HCT116 (cell line): Measurements from ENCODE around the gene STARD3. TPM values are rescaled to one million over a fixed set of nuclear protein-coding genes. Genes with fewer than 3 reads are reported as not detected.

Experiments used
- ATAC-seq: fragments of 200-7000 bp; cut with Tn5 transposase; 2 replicates; pipeline ENCODE4 v1.9.1; 2020; ENCODE audit warnings: mild to moderate bottlenecking, moderate library complexity
- BruUV-seq: library from RNA; stranded (reverse); fragments of 400-500 nt; replicated peaks from 2 replicates; lab custom pipeline; 2021; lab: Mats Ljungman, UMichigan
- CTCF ChIA-PET: fragments of 300-600 bp; sonication (Branson Sonifier 250); formaldehyde crosslinking; loops from one replicate; lab custom pipeline; 2021; ENCODE audit warnings: antibody characterized with exemption; lab: Charles Lee
- POLR2A ChIA-PET: fragments of 300-600, 350-600 bp; sonication (Branson Sonifier 250); formaldehyde crosslinking; loops from one replicate; lab custom pipeline; 2021; ENCODE audit warnings: antibody characterized with exemption; lab: Charles Lee
- RAD21 ChIA-PET, 2 experiments: fragments of 300-600 bp; sonication (Branson Sonifier 250); formaldehyde crosslinking; loops; one replicate each; lab custom pipeline; 2023; ENCODE audit warnings: low total read pairs in 2 of 2; ENCODE audit not compliant: uncharacterized antibody in 2 of 2, unreplicated experiment in 2 of 2, low non-redundant PET in 1 of 2; lab: Charles Lee
- DNase-seq: peaks from one replicate; pipeline ENCODE4 v3.0.0-alpha.2; 2010; ENCODE audit warnings: low read depth, low spot score
- H2AFZ ChIP-seq: fragments of 200-600 bp; shearing (Covaris generic), sonication (generic); 2 replicates; pipeline ENCODE4 v1.6.1; 2017; ENCODE audit warnings: low read depth, mixed run types, mixed read lengths, antibody characterized with exemption, low read length; ENCODE audit not compliant: poor library complexity, severe bottlenecking
- H3K27ac ChIP-seq: 2 replicates; pipeline ENCODE4 v1.5.1; 2012; ENCODE audit warnings: low read depth, low read length
- H3K27me3 ChIP-seq: fragments of 200-600 bp; sonication (generic); 2 replicates; pipeline ENCODE4 v1.6.1; 2016; ENCODE audit warnings: mixed run types, low read length, mixed read lengths; ENCODE audit not compliant: insufficient read depth
- H3K36me3 ChIP-seq, 2 experiments: fragments of 200-500 bp in 1 of 2; fragments of 200-600 bp in 1 of 2; sonication (Bioruptor generic) in 1 of 2; sonication (generic) in 1 of 2; 2 replicates each; pipeline versions ENCODE4 v1.5.1 to v1.6.1; 2014 to 2016; ENCODE audit warnings: low read length in 2 of 2, inconsistent platforms in 1 of 2, mixed read lengths in 1 of 2, mixed run types in 1 of 2; ENCODE audit not compliant: insufficient read depth in 2 of 2, control insufficient read depth in 1 of 2
- H3K4me1 ChIP-seq, 2 experiments: fragments of 200-600 bp in 1 of 2; sonication (generic) in 1 of 2; 2 replicates each; pipeline versions ENCODE4 v1.5.1 to v1.6.1; 2012 to 2017; ENCODE audit warnings: low read length in 2 of 2, inconsistent platforms in 1 of 2, mild to moderate bottlenecking in 1 of 2, mixed read lengths in 1 of 2, mixed run types in 1 of 2, moderate library complexity in 1 of 2; ENCODE audit not compliant: insufficient read depth in 2 of 2, control insufficient read depth in 1 of 2
- H3K4me2 ChIP-seq: fragments of 200-600 bp; sonication (generic); 2 replicates; pipeline ENCODE4 v1.6.1; 2017; ENCODE audit warnings: mixed run types, low read length, mixed read lengths
- H3K4me3 ChIP-seq, 2 experiments: fragments of 200-600 bp in 1 of 2; sonication (generic) in 1 of 2; replicated peaks in 1 of 2; 2 replicates each; pipeline ENCODE4 v1.5.1; 2011 to 2016; ENCODE audit warnings: low read length in 2 of 2, control low read depth in 1 of 2, low read depth in 1 of 2, mild to moderate bottlenecking in 1 of 2, mixed read lengths in 1 of 2, mixed run types in 1 of 2
- H3K79me2 ChIP-seq: fragments of 200-600 bp; sonication (generic); 2 replicates; pipeline ENCODE4 v1.6.1; 2017; ENCODE audit warnings: mild to moderate bottlenecking, mixed run types, low read length, moderate library complexity, mixed read lengths; ENCODE audit not compliant: insufficient read depth
- H3K9ac ChIP-seq: fragments of 200-600 bp; sonication (generic); 2 replicates; pipeline ENCODE4 v1.6.1; 2016; ENCODE audit warnings: low read length, mixed read lengths
- H3K9me2 ChIP-seq: fragments of 200-600 bp; sonication (generic), shearing (Covaris generic); 2 replicates; pipeline ENCODE4 v1.6.1; 2017; ENCODE audit warnings: mixed run types, mild to moderate bottlenecking, moderate library complexity; ENCODE audit not compliant: insufficient read depth
- H3K9me3 ChIP-seq, 2 experiments: fragments of 200-500 bp in 1 of 2; fragments of 200-600 bp in 1 of 2; sonication (Bioruptor generic) in 1 of 2; sonication (generic) in 1 of 2; 2 replicates each; pipeline ENCODE4 v1.6.1; 2014 to 2017; ENCODE audit warnings: low read length in 2 of 2, mixed read lengths in 2 of 2, inconsistent platforms in 1 of 2, low read depth in 1 of 2, mild to moderate bottlenecking in 1 of 2, mixed run types in 1 of 2, moderate library complexity in 1 of 2; ENCODE audit not compliant: control insufficient read depth in 1 of 2, insufficient read depth in 1 of 2
- H4K20me1 ChIP-seq: fragments of 200-600 bp; sonication (generic), shearing (Covaris generic); 2 replicates; pipeline ENCODE4 v1.6.1; 2017; ENCODE audit warnings: mixed run types, mild to moderate bottlenecking, moderate library complexity; ENCODE audit not compliant: insufficient read depth
- CBX3 ChIP-seq: IDR thresholded peaks from 2 replicates; pipeline ENCODE4 v1.6.1; 2012; ENCODE audit warnings: low read depth
- EGR1 ChIP-seq: IDR thresholded peaks from 2 replicates; pipeline ENCODE4 v1.6.1; 2012; ENCODE audit warnings: low read depth
- ELF1 ChIP-seq: IDR thresholded peaks from 2 replicates; pipeline ENCODE4 v1.6.1; 2012; ENCODE audit warnings: low read depth, borderline replicate concordance
- EZH2phosphoT487 ChIP-seq: fragments of 200-600 bp; IDR thresholded peaks from 2 replicates; pipeline ENCODE4 v1.6.1; 2018; ENCODE audit warnings: antibody characterized with exemption, borderline replicate concordance
- FOSL1 ChIP-seq: IDR thresholded peaks from 2 replicates; pipeline ENCODE4 v1.6.1; 2012; ENCODE audit warnings: low read depth
- JUND ChIP-seq: IDR thresholded peaks from 2 replicates; pipeline ENCODE4 v1.6.1; 2012
- POLR2A ChIP-seq: IDR thresholded peaks from 2 replicates; pipeline ENCODE4 v1.7.0; 2011; ENCODE audit warnings: borderline replicate concordance; ENCODE audit not compliant: insufficient read depth, insufficient read length; ENCODE audit errors: extremely low read depth
- RAD21 ChIP-seq: IDR thresholded peaks from 2 replicates; pipeline ENCODE4 v1.6.1; 2012; ENCODE audit warnings: low read depth, mild to moderate bottlenecking
- SIN3A ChIP-seq: IDR thresholded peaks from 2 replicates; pipeline ENCODE4 v1.6.1; 2012; ENCODE audit warnings: low read depth
- SRF ChIP-seq: IDR thresholded peaks from 2 replicates; pipeline ENCODE4 v1.6.1; 2012; ENCODE audit warnings: low read depth
- TCF7L2 ChIP-seq: IDR thresholded peaks from 2 replicates; pipeline ENCODE4 v1.7.0; 2011; ENCODE audit warnings: borderline replicate concordance, inconsistent platforms; ENCODE audit not compliant: insufficient read depth, insufficient read length; ENCODE audit errors: extremely low read depth
- ZNF274 ChIP-seq: fragments of 200-500 bp; sonication (Bioruptor generic); IDR thresholded peaks from 2 replicates; pipeline ENCODE4 v1.6.1; 2014; ENCODE audit warnings: mild to moderate bottlenecking, low read depth, low read length, inconsistent platforms
- intact Hi-C: fragments of 100-400 bp; cut with micrococcal nuclease; formaldehyde crosslinking; loops from 2 replicates; pipeline ENCODE4 v1.10.0; 2022
- total RNA-seq: library from RNA; stranded (reverse); gene quantifications from one replicate; pipeline ENCODE4 v1.2.1, GENCODE V29; 2021; ENCODE audit not compliant: unreplicated experiment
- TF ChIP-seq, protein P1 (sequence below), 3 experiments: fragments of 200-600 bp in 1 of 3; sonication (generic) in 1 of 3; IDR thresholded peaks in 2 of 3; conservative IDR thresholded peaks in 1 of 3; 2 replicates each; pipeline ENCODE4 v1.5.1; 2012 to 2017; ENCODE audit warnings: low read depth in 2 of 3, low read length in 2 of 3, antibody characterized with exemption in 1 of 3, borderline replicate concordance in 1 of 3, control low read depth in 1 of 3, mild to moderate bottlenecking in 1 of 3, mixed read lengths in 1 of 3, mixed run types in 1 of 3, moderate library complexity in 1 of 3; ENCODE audit not compliant: insufficient read depth in 1 of 3
- TF ChIP-seq, protein P2 (sequence below): IDR thresholded peaks from 2 replicates; pipeline ENCODE4 v1.6.1; 2011; ENCODE audit warnings: mild to moderate bottlenecking, low read length, moderate library complexity; ENCODE audit not compliant: insufficient replicate concordance; ENCODE audit errors: extremely low read depth
- TF ChIP-seq, protein P3 (sequence below): IDR thresholded peaks from 2 replicates; pipeline ENCODE4 v1.6.1; 2012; ENCODE audit warnings: low read depth
- TF ChIP-seq, protein P4 (sequence below): IDR thresholded peaks from 2 replicates; pipeline ENCODE4 v1.6.1; 2012
- TF ChIP-seq, protein P5 (sequence below): IDR thresholded peaks from 2 replicates; pipeline ENCODE4 v1.6.1; 2012

Gene STARD3
- total RNA-seq, 1 experiment from 2014 or later: 73.9 TPM

DNA sequence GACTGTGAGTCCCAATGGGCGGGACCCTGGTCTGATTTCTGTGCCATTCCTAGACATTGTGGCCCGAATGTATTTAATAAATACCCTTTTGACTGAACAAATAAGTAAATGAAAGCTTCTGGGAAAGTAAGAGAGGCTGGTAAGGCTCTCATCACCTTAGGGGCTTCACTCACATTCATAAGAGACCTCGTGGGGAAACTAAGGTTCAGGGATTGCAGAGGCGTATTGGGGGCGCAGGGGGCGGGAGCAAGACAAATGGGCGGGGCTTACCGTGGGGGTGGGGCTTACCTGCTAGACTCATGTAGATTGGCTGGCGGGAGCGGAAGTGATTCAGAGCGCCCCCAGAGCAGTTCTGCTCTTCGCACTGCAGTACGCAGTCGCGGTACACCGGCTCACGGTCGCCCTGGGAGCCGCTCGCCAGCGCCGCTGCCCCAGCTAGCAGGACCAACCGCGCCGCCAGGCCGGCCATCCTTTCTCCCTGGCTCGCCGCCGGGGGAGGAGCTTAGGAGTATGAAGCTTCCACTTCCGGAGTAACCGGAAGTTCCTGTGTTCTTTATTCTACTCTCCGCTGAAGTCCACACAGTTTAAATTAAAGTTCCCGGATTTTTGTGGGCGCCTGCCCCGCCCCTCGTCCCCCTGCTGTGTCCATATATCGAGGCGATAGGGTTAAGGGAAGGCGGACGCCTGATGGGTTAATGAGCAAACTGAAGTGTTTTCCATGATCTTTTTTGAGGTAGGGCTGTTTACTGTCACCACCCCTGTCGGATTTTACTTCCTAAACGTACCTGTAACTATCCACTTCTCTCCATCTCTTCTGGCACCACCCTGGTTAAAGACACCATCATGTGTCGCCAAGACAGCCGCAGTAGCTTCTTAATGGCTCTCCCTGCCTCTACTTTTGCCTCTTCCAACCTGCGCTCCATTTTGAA lies 50.9 kb downstream of the STARD3 start, which contains the start of gene PGAP3:
Gene PGAP3 (minus strand): TSS at position 512 of the 929 bp plus-strand sequence. CDS start 43 bp downstream, at position 469.
- CTCF ChIA-PET: interaction anchor here (0.6 to 2.4 kb wide), 10 partner anchors 9 to 705 kb away, joined by 3 to 9 read pairs (median 4); partner anchors contain the start of gene MIEN1
- TF ChIP-seq FOSL1 (no peak), ZNF274 (no peak), SRF (peak; percentile 47; the same call in 1 of the 2 replicates), RAD21 (no peak), JUND (no peak), ELF1 (peak; percentile 89), POLR2A (no peak), SIN3A (peak; percentile 62; the same call in 1 of the 2 replicates), EGR1 (peak; percentile 65; the same call in 1 of the 2 replicates), CBX3 (0 out of 2 replicates have a peak, but pooled peaks have one; percentile 39), TCF7L2 (no peak), EZH2phosphoT487 (no peak)
- TF ChIP-seq, protein P1, sequence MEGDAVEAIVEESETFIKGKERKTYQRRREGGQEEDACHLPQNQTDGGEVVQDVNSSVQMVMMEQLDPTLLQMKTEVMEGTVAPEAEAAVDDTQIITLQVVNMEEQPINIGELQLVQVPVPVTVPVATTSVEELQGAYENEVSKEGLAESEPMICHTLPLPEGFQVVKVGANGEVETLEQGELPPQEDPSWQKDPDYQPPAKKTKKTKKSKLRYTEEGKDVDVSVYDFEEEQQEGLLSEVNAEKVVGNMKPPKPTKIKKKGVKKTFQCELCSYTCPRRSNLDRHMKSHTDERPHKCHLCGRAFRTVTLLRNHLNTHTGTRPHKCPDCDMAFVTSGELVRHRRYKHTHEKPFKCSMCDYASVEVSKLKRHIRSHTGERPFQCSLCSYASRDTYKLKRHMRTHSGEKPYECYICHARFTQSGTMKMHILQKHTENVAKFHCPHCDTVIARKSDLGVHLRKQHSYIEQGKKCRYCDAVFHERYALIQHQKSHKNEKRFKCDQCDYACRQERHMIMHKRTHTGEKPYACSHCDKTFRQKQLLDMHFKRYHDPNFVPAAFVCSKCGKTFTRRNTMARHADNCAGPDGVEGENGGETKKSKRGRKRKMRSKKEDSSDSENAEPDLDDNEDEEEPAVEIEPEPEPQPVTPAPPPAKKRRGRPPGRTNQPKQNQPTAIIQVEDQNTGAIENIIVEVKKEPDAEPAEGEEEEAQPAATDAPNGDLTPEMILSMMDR (IDR thresholded peaks at IDR 0.05 in 2 of 3, conservative IDR thresholded peaks at IDR 0.05 in 1 of 3; ENCODE audit: borderline replicate concordance in 1 of 3, insufficient read depth in 1 of 3, low read depth in 2 of 3, low read length in 2 of 3): no peak
- TF ChIP-seq, protein P2, sequence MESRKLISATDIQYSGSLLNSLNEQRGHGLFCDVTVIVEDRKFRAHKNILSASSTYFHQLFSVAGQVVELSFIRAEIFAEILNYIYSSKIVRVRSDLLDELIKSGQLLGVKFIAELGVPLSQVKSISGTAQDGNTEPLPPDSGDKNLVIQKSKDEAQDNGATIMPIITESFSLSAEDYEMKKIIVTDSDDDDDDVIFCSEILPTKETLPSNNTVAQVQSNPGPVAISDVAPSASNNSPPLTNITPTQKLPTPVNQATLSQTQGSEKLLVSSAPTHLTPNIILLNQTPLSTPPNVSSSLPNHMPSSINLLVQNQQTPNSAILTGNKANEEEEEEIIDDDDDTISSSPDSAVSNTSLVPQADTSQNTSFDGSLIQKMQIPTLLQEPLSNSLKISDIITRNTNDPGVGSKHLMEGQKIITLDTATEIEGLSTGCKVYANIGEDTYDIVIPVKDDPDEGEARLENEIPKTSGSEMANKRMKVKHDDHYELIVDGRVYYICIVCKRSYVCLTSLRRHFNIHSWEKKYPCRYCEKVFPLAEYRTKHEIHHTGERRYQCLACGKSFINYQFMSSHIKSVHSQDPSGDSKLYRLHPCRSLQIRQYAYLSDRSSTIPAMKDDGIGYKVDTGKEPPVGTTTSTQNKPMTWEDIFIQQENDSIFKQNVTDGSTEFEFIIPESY: no peak
- TF ChIP-seq, protein P3, sequence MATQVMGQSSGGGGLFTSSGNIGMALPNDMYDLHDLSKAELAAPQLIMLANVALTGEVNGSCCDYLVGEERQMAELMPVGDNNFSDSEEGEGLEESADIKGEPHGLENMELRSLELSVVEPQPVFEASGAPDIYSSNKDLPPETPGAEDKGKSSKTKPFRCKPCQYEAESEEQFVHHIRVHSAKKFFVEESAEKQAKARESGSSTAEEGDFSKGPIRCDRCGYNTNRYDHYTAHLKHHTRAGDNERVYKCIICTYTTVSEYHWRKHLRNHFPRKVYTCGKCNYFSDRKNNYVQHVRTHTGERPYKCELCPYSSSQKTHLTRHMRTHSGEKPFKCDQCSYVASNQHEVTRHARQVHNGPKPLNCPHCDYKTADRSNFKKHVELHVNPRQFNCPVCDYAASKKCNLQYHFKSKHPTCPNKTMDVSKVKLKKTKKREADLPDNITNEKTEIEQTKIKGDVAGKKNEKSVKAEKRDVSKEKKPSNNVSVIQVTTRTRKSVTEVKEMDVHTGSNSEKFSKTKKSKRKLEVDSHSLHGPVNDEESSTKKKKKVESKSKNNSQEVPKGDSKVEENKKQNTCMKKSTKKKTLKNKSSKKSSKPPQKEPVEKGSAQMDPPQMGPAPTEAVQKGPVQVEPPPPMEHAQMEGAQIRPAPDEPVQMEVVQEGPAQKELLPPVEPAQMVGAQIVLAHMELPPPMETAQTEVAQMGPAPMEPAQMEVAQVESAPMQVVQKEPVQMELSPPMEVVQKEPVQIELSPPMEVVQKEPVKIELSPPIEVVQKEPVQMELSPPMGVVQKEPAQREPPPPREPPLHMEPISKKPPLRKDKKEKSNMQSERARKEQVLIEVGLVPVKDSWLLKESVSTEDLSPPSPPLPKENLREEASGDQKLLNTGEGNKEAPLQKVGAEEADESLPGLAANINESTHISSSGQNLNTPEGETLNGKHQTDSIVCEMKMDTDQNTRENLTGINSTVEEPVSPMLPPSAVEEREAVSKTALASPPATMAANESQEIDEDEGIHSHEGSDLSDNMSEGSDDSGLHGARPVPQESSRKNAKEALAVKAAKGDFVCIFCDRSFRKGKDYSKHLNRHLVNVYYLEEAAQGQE: no peak
- TF ChIP-seq, protein P4, sequence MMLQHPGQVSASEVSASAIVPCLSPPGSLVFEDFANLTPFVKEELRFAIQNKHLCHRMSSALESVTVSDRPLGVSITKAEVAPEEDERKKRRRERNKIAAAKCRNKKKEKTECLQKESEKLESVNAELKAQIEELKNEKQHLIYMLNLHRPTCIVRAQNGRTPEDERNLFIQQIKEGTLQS: no peak
- TF ChIP-seq, protein P5, sequence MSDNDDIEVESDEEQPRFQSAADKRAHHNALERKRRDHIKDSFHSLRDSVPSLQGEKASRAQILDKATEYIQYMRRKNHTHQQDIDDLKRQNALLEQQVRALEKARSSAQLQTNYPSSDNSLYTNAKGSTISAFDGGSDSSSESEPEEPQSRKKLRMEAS: peak; percentile 24; the same call in 1 of the 2 replicates

More for the DNA sequence above, 50.9 kb downstream of the STARD3 start, which contains the start of gene PGAP3:
- Histone ChIP-seq H3K36me3 (no peaks in the 10 kb centered on the region), H3K27ac (peak within 1 kb of the TSS; percentile 95), H3K4me1 (peaks cover 10 to 19% of the 10 kb centered on the region in 2 experiments; a peak in 3 of 4 replicates), H2AFZ (peak within 1 kb of the TSS; percentile 49), H3K9ac (peak within 1 kb of the TSS; percentile 77), H4K20me1 (no peaks in the 10 kb centered on the region), H3K9me3 (no peaks in the 10 kb centered on the region), H3K79me2 (no peaks in the 10 kb centered on the region), H3K4me2 (peak within 1 kb of the TSS; percentile 91), H3K9me2 (no peaks in the 10 kb centered on the region), H3K27me3 (no peaks in the 10 kb centered on the region), H3K4me3 (peak within 1 kb of the TSS; percentile 84 to 89)
- RAD21 ChIA-PET: interaction anchor here in 1 of 2 experiments (1.1 kb wide), 1 partner anchor 42 kb away, joined by 3 read pairs; the partner anchor contains the start of gene MIEN1
- POLR2A ChIA-PET: interaction anchor here (0.9 to 2.1 kb wide), 4 partner anchors 10 to 41 kb away, joined by 3 to 16 read pairs (median 6); partner anchors contain the start of genes ERBB2 and MIEN1
- BruUV-seq: no TSS peak
- intact Hi-C loops: no loop called here
- DNase-seq (peak; percentile 91), ATAC-seq (peak; percentile 95)
